ENCODE measurements around the gene SPINT4. TPM values are rescaled to one million over a fixed set of nuclear protein-coding genes. Genes with fewer than 3 reads are reported as not detected.

Gene SPINT4
- total and polyA plus RNA-seq, 2 of the 8 experiments (the other 6 are each of a cell fraction or from before 2014, with no cell fraction given) = not detected

GRCh38 chr20:45768479-45768878 is 46.3 kb downstream of the SPINT4 start:
- H3K4ac ChIP-seq (replicated peaks; ENCODE audit: insufficient read length, low read depth, low read length) = no peak overlapping the region
- no peak for DNase-seq (ENCODE audit: low read depth in 1 of 2, low spot score in 2 of 2)
- FAIRE-seq = no peak
- no peak for TF ChIP-seq GTF2F1 (IDR thresholded peaks at IDR 0.05; ENCODE audit: borderline replicate concordance, low read depth, low read length)
- no peak for TF ChIP-seq SP4 (IDR thresholded peaks at IDR 0.05; ENCODE audit: low read length)
- no peak for TF ChIP-seq JUND (IDR thresholded peaks at IDR 0.05; ENCODE audit: low read length)
- no peak for TF ChIP-seq ZNF274 (IDR thresholded peaks at IDR 0.05; ENCODE audit: borderline replicate concordance, extremely low read depth, low read length)
- no peak for TF ChIP-seq NANOG (IDR thresholded peaks at IDR 0.05; ENCODE audit: insufficient read depth, low read depth, low read length, poor library complexity, severe bottlenecking)
- no peak for TF ChIP-seq KDM5A (IDR thresholded peaks at IDR 0.05; ENCODE audit: low read length)
- no peak for TF ChIP-seq POLR2A (IDR thresholded peaks at IDR 0.05; ENCODE audit: control extremely low read depth in 1 of 2, low read depth in 2 of 2, low read length in 2 of 2)
- no peak for TF ChIP-seq CREB1 (IDR thresholded peaks at IDR 0.05)

More at GRCh38 chr20:45768479-45768878, 46.3 kb downstream of the SPINT4 start:
- Histone ChIP-seq H4K20me1 (replicated peaks in 1 of 2; ENCODE audit: control insufficient read depth in 1 of 2, insufficient read depth in 2 of 2, low read length in 2 of 2) (no peaks in the 10 kb centered on the region), H3K9ac (replicated peaks in 1 of 4; ENCODE audit: extremely low read depth in 1 of 4, low read depth in 3 of 4, low read length in 3 of 4) (no peak overlapping the region), H2BK12ac (ENCODE audit: low read depth, low read length) (peak overlapping the region; percentile 55; the same call in 1 of the 2 replicates), H3K36me3 (ENCODE audit: control insufficient read depth in 2 of 4, insufficient read depth in 4 of 4, low read length in 3 of 4) (no peaks in the 10 kb centered on the region), H2BK5ac (ENCODE audit: low read depth, low read length) (peak overlapping the region; percentile 88; the same call in 1 of the 2 replicates), H4K8ac (ENCODE audit: extremely low read depth, insufficient read depth, low read length) (no peak overlapping the region), H3K9me3 (ENCODE audit: insufficient read depth in 2 of 2, low read depth in 1 of 2, low read length in 1 of 2) (no peaks in the 10 kb centered on the region), H2BK15ac (ENCODE audit: low read length) (0 out of 2 replicates have a peak overlapping the region, but pooled peaks have one; percentile 81), H3K4me1 (replicated peaks in 1 of 4; ENCODE audit: control insufficient read depth in 3 of 4, insufficient read depth in 4 of 4, low read length in 3 of 4) (peaks cover 7 to 21% (median 11%) of the 10 kb centered on the region in 4 experiments), H3K23ac (ENCODE audit: insufficient read length) (no peak overlapping the region), H4K5ac (ENCODE audit: insufficient read length, low read depth, low read length) (no peak overlapping the region), H3K27ac (ENCODE audit: low read depth, low read length) (no peak overlapping the region), H3K18ac (ENCODE audit: extremely low read depth, low read length) (peak overlapping the region; percentile 6; the same call in 1 of the 2 replicates), H3K23me2 (ENCODE audit: low read depth, low read length) (no peaks in the 10 kb centered on the region), H2AK5ac (ENCODE audit: low read depth, low read length) (no peak overlapping the region), H4K91ac (replicated peaks; ENCODE audit: insufficient read length, low read length) (no peak overlapping the region), H3K79me2 (ENCODE audit: control insufficient read depth in 1 of 2, insufficient read depth in 2 of 2, low read length in 2 of 2) (no peaks in the 10 kb centered on the region), H3K27me3 (replicated peaks in 1 of 4; ENCODE audit: control insufficient read depth in 3 of 4, extremely low read depth in 1 of 4, insufficient read depth in 3 of 4, low read length in 3 of 4) (no peaks in the 10 kb centered on the region), H3K79me1 (ENCODE audit: low read depth, low read length) (no peaks in the 10 kb centered on the region), H3K56ac (replicated peaks; ENCODE audit: insufficient read length, low read depth, low read length) (no peak overlapping the region), H2BK120ac (replicated peaks; ENCODE audit: low read depth, low read length) (no peak overlapping the region), H3K4me2 (ENCODE audit: insufficient read depth in 1 of 2, low read depth in 2 of 2, low read length in 2 of 2) (no peak overlapping the region), H3K4me3 (ENCODE audit: extremely low read depth in 1 of 4, insufficient read depth in 2 of 4, low read depth in 3 of 4, low read length in 4 of 4) (no peak overlapping the region), H2BK20ac (ENCODE audit: low read length) (peak overlapping the region; percentile 92; the same call in 1 of the 2 replicates), H2AFZ (ENCODE audit: low read length) (no peak overlapping the region), H3K14ac (ENCODE audit: insufficient read length) (no peak overlapping the region)
- ChIA-PET POLR2A (ENCODE audit: partially characterized antibody) (no interaction called here), CTCF (ENCODE audit: partially characterized antibody) (interaction anchor here (0.6 to 6.2 kb wide), 8 partner anchors 44 to 452 kb away, joined by 3 to 73 read pairs (median 51); partner anchors contain the start of genes EPPIN, WFDC10A and WFDC9)

Measured in H1 (cell line).